ENCODE data around the gene KLHDC4.

DNA sequence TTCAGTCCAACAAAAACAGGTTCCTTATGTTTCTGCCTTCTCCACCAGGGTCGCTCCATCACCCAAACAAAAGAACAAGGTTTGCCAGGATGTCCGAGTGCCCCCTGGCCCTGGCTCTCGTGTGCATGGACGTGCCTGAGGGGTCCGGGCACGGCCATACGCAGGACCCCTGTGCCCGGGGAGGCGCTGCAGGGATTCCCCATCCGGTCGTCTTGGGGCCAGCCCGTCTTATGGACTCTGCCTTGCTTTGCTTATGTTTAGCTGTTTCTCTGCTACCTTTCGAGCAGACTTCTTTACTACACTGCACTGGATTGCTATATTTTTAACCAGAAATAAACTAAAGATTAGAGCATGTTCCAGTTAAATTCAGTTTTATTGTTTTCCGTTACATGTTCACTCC, 68.0 kb downstream of the KLHDC4 start:
- TF ChIP-seq, protein P1, sequence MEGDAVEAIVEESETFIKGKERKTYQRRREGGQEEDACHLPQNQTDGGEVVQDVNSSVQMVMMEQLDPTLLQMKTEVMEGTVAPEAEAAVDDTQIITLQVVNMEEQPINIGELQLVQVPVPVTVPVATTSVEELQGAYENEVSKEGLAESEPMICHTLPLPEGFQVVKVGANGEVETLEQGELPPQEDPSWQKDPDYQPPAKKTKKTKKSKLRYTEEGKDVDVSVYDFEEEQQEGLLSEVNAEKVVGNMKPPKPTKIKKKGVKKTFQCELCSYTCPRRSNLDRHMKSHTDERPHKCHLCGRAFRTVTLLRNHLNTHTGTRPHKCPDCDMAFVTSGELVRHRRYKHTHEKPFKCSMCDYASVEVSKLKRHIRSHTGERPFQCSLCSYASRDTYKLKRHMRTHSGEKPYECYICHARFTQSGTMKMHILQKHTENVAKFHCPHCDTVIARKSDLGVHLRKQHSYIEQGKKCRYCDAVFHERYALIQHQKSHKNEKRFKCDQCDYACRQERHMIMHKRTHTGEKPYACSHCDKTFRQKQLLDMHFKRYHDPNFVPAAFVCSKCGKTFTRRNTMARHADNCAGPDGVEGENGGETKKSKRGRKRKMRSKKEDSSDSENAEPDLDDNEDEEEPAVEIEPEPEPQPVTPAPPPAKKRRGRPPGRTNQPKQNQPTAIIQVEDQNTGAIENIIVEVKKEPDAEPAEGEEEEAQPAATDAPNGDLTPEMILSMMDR (IDR thresholded peaks at IDR 0.05) = no peak
- TF ChIP-seq POLR2A (IDR thresholded peaks at IDR 0.05) = no peak
